Body of pancreas (tissue), 4 donors: ENCODE data around the gene TFB2M.

Experiments used
- POLR2A ChIP-seq, 3 donors: fragments of 450-650 bp; IDR thresholded peaks; one replicate each; pipeline ENCODE4 v1.6.1; 2016; ENCODE audit warnings: antibody characterized with exemption in 3 of 3, mild to moderate bottlenecking in 2 of 3
- TF ChIP-seq, protein P1 (sequence below), 7 experiments: fragments of 450-650 bp in 4 of 7; fragments of 200-600 bp in 3 of 7; sonication (generic) in 3 of 7; IDR thresholded peaks; one replicate each; pipeline ENCODE4 v1.5.1; 2016 to 2019; ENCODE audit warnings: antibody characterized with exemption in 7 of 7

DNA sequence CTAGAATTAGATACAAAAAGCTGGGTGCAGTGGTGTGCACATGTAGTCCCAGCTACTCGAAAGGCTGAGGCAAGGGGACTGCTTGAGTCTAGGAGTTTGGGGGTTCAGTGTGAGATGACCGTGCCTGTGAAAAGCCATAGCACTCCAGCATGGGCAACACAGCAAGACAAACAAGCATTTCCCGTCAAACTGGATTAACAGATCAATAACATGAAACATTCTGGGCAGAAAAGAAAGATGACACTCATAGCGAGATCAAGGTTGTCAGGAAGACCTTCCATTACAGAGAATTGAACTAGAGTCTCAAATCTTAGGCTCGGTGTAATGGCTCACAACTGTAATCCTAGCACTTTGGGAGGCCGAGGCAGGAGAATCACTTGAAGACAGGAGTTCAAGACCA, 14.0 kb downstream of the TFB2M start:
- TF ChIP-seq, protein P1, sequence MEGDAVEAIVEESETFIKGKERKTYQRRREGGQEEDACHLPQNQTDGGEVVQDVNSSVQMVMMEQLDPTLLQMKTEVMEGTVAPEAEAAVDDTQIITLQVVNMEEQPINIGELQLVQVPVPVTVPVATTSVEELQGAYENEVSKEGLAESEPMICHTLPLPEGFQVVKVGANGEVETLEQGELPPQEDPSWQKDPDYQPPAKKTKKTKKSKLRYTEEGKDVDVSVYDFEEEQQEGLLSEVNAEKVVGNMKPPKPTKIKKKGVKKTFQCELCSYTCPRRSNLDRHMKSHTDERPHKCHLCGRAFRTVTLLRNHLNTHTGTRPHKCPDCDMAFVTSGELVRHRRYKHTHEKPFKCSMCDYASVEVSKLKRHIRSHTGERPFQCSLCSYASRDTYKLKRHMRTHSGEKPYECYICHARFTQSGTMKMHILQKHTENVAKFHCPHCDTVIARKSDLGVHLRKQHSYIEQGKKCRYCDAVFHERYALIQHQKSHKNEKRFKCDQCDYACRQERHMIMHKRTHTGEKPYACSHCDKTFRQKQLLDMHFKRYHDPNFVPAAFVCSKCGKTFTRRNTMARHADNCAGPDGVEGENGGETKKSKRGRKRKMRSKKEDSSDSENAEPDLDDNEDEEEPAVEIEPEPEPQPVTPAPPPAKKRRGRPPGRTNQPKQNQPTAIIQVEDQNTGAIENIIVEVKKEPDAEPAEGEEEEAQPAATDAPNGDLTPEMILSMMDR (IDR thresholded peaks at IDR 0.05), result no peak
- TF ChIP-seq POLR2A (IDR thresholded peaks at IDR 0.05), result no peak
